ENCODE results near the gene CAGE1.
"Not testable (repeated sequence)": the region's sequence is repeated elsewhere in the genome, so short reads cannot be mapped to it uniquely, and the experiment has no call there.

CAGE1 gene

GRCh38 chr6:7334685-7335084 is 54.9 kb downstream of the CAGE1 start:
- DNase-seq, result no peak

- DNase-seq, result no peak
Measured at GRCh38 chr6:7332090-7332745, 57.3 kb downstream of the CAGE1 start.

- DNase-seq, result no peak
Measured at GRCh38 chr6:7331452-7331851, 58.1 kb downstream of the CAGE1 start.

GRCh38 chr6:7328243-7328642 is 61.3 kb downstream of the CAGE1 start:
- no peak for DNase-seq

GRCh38 chr6:7325750-7326149 is 63.8 kb downstream of the CAGE1 start:
- DNase-seq, result no peak

GRCh38 chr6:7324520-7324919 is 65.0 kb downstream of the CAGE1 start:
- no peak for DNase-seq

GRCh38 chr6:7323074-7323473 is 66.5 kb downstream of the CAGE1 start:
- no peak for DNase-seq

- DNase-seq, result not testable (repeated sequence)
Measured at GRCh38 chr6:7321866-7322265, 67.7 kb downstream of the CAGE1 start.

- DNase-seq, result not testable (repeated sequence)
Measured at GRCh38 chr6:7319406-7319805, 70.1 kb downstream of the CAGE1 start.

GRCh38 chr6:7317538-7317937 is 72.0 kb downstream of the CAGE1 start:
- DNase-seq, result no peak

GRCh38 chr6:7316658-7317533 is 72.6 kb downstream of the CAGE1 start:
- no peak for DNase-seq

GRCh38 chr6:7315948-7316365 is 73.6 kb downstream of the CAGE1 start:
- no peak for DNase-seq

GRCh38 chr6:7315087-7315947 is 74.2 kb downstream of the CAGE1 start:
- DNase-seq, result not testable (repeated sequence)

- DNase-seq, result no peak
Measured at GRCh38 chr6:7314414-7314813, 75.1 kb downstream of the CAGE1 start.

GRCh38 chr6:7313505-7314165 is 75.9 kb downstream of the CAGE1 start:
- DNase-seq, result no peak

- peak; percentile 95 for DNase-seq
Measured at GRCh38 chr6:7312616-7313504, 76.7 kb downstream of the CAGE1 start, which contains the start of gene SSR1. TSS of gene SSR1 (minus strand) at chr6:7313199. CDS start at chr6:7313120, 79 bp downstream.

- no peak for DNase-seq
Measured at GRCh38 chr6:7311917-7312615, 77.5 kb downstream of the CAGE1 start.

GRCh38 chr6:7311176-7311575 is 78.4 kb downstream of the CAGE1 start:
- DNase-seq, result no peak

GRCh38 chr6:7309050-7309449 is 80.5 kb downstream of the CAGE1 start:
- no peak for DNase-seq

GRCh38 chr6:7307533-7307932 is 82.0 kb downstream of the CAGE1 start:
- DNase-seq, result no peak

- no peak for DNase-seq
Measured at GRCh38 chr6:7304821-7305220, 84.7 kb downstream of the CAGE1 start.
